Astrocyte (in vitro differentiated cells and primary cell): ENCODE measurements around the gene ABCG5. TPM values are rescaled to one million over a fixed set of nuclear protein-coding genes. Genes with fewer than 3 reads are reported as not detected.

Experiments
- DNase-seq: peaks from one replicate; pipeline ENCODE4 v3.0.0-alpha.2; 2010; ENCODE audit warnings: low read depth
- FAIRE-seq: peaks from 2 replicates; lab custom pipeline; 2011; peaks lifted over from hg19 to GRCh38; lab: Jason Lieb, UNC
- H2AFZ ChIP-seq: 2 replicates; pipeline ENCODE4 v1.6.0; 2012; ENCODE audit warnings: low read depth, low read length, inconsistent platforms
- H3K27ac ChIP-seq: 2 replicates; pipeline ENCODE4 v1.5.1; 2011; ENCODE audit warnings: low read depth, low read length, inconsistent platforms
- H3K27me3 ChIP-seq: 2 replicates; pipeline ENCODE4 v1.6.0; 2011; ENCODE audit warnings: low read length, inconsistent platforms; ENCODE audit not compliant: insufficient read depth
- H3K36me3 ChIP-seq: 2 replicates; pipeline ENCODE4 v1.5.1; 2011; ENCODE audit warnings: low read length, inconsistent platforms; ENCODE audit not compliant: insufficient read depth
- H3K4me1 ChIP-seq: 2 replicates; pipeline ENCODE4 v1.5.1; 2011; ENCODE audit warnings: low read length, inconsistent platforms; ENCODE audit not compliant: insufficient read depth
- H3K4me2 ChIP-seq: 2 replicates; pipeline ENCODE4 v1.6.0; 2012; ENCODE audit warnings: low read length, inconsistent platforms
- H3K4me3 ChIP-seq: 2 replicates; pipeline ENCODE4 v1.5.1; 2011; ENCODE audit warnings: low read depth, mild to moderate bottlenecking, low read length, inconsistent platforms; ENCODE audit not compliant: insufficient read depth
- H3K79me2 ChIP-seq: 2 replicates; pipeline ENCODE4 v1.6.0; 2012; ENCODE audit warnings: mild to moderate bottlenecking, low read length, inconsistent platforms; ENCODE audit not compliant: insufficient read depth
- H3K9ac ChIP-seq: 2 replicates; pipeline ENCODE4 v1.6.0; 2012; ENCODE audit warnings: mild to moderate bottlenecking, low read length, inconsistent platforms
- H3K9me3 ChIP-seq: 2 replicates; pipeline ENCODE4 v1.5.1; 2012; ENCODE audit warnings: low read depth, mild to moderate bottlenecking, low read length, inconsistent platforms; ENCODE audit not compliant: insufficient read depth
- H4K20me1 ChIP-seq: 2 replicates; pipeline ENCODE4 v1.6.0; 2012; ENCODE audit warnings: low read length, inconsistent platforms; ENCODE audit not compliant: insufficient read depth
- H3K27ac Mint-ChIP-seq: one replicate; pipeline ENCODE4 v1.8.0; 2021; ENCODE audit warnings: mild to moderate bottlenecking, mixed read lengths; ENCODE audit not compliant: unreplicated experiment
- H3K27me3 Mint-ChIP-seq: one replicate; pipeline ENCODE4 v1.8.0; 2021; ENCODE audit warnings: low read depth, mixed read lengths; ENCODE audit not compliant: unreplicated experiment
- H3K36me3 Mint-ChIP-seq: one replicate; pipeline ENCODE4 v1.8.0; 2021; ENCODE audit warnings: low read depth, mixed read lengths; ENCODE audit not compliant: unreplicated experiment
- H3K4me1 Mint-ChIP-seq: one replicate; pipeline ENCODE4 v1.8.0; 2021; ENCODE audit warnings: low read depth, mixed read lengths; ENCODE audit not compliant: unreplicated experiment
- H3K4me3 Mint-ChIP-seq: one replicate; pipeline ENCODE4 v1.8.0; 2021; ENCODE audit warnings: mild to moderate bottlenecking, moderate library complexity, mixed read lengths; ENCODE audit not compliant: unreplicated experiment
- H3K9me3 Mint-ChIP-seq: one replicate; pipeline ENCODE4 v1.8.0; 2021; ENCODE audit warnings: mild to moderate bottlenecking, mixed read lengths; ENCODE audit not compliant: unreplicated experiment
- CTCF ChIP-seq: IDR thresholded peaks from 2 replicates; pipeline ENCODE4 v1.5.1; 2011; ENCODE audit warnings: low read depth, mild to moderate bottlenecking, inconsistent platforms, low read length, moderate library complexity; ENCODE audit not compliant: insufficient read depth
- EZH2 ChIP-seq: IDR thresholded peaks from 2 replicates; pipeline ENCODE4 v1.6.1; 2012; ENCODE audit warnings: mild to moderate bottlenecking, low read length, inconsistent platforms; ENCODE audit not compliant: insufficient read depth
- total RNA-seq: library from RNA; stranded (reverse); gene quantifications from 2 replicates; pipeline ENCODE4 v1.2.1, GENCODE V29; 2021

Gene ABCG5
- total RNA-seq, 1 donor from 2014 or later: not detected

GRCh38 chr2:43855292-43855691 lies 16.7 kb upstream of the ABCG5 start:
- H3K4me3 Mint-ChIP-seq: no peak overlapping the region
- no peaks in the 10 kb centered on the region for H3K9me3 ChIP-seq
- peaks cover 6% of the 10 kb centered on the region for H3K36me3 Mint-ChIP-seq

GRCh38 chr2:43854671-43855070 lies 16.0 kb upstream of the ABCG5 start:
- peaks cover 71% of the 10 kb centered on the region for H3K27me3 Mint-ChIP-seq
- Histone ChIP-seq H3K4me3 (no peak overlapping the region), H3K79me2 (no peaks in the 10 kb centered on the region), H4K20me1 (no peaks in the 10 kb centered on the region), H2AFZ (no peak overlapping the region), H3K36me3 (no peaks in the 10 kb centered on the region), H3K9ac (no peak overlapping the region), H3K4me1 (no peaks in the 10 kb centered on the region), H3K4me2 (no peak overlapping the region), H3K27me3 (peaks cover 50% of the 10 kb centered on the region), H3K27ac (no peak overlapping the region), H3K9me3 (no peaks in the 10 kb centered on the region)
- H3K36me3 Mint-ChIP-seq: peaks cover 6% of the 10 kb centered on the region
- peaks cover 18% of the 10 kb centered on the region for H3K9me3 Mint-ChIP-seq
- DNase-seq (no peak), FAIRE-seq (no peak)
- no peak overlapping the region for H3K27ac Mint-ChIP-seq
- TF ChIP-seq EZH2 (no peak), CTCF (no peak)
- H3K4me1 Mint-ChIP-seq: no peaks in the 10 kb centered on the region
- no peak overlapping the region for H3K4me3 Mint-ChIP-seq

More at GRCh38 chr2:43855292-43855691, 16.7 kb upstream of the ABCG5 start:
- Histone ChIP-seq H3K4me3 (no peak overlapping the region), H3K79me2 (no peaks in the 10 kb centered on the region), H3K4me2 (no peak overlapping the region), H3K9ac (no peak overlapping the region), H3K36me3 (no peaks in the 10 kb centered on the region), H3K4me1 (no peaks in the 10 kb centered on the region), H3K27ac (no peak overlapping the region), H4K20me1 (no peaks in the 10 kb centered on the region), H2AFZ (no peak overlapping the region), H3K27me3 (peaks cover 54% of the 10 kb centered on the region)
- TF ChIP-seq EZH2 (no peak), CTCF (no peak)
- H3K4me1 Mint-ChIP-seq: no peaks in the 10 kb centered on the region
- DNase-seq: no peak
- peaks cover 18% of the 10 kb centered on the region for H3K9me3 Mint-ChIP-seq
- no peak overlapping the region for H3K27ac Mint-ChIP-seq
- FAIRE-seq: no peak
- peaks cover 77% of the 10 kb centered on the region for H3K27me3 Mint-ChIP-seq

GRCh38 chr2:43853141-43854081 lies 14.8 kb upstream of the ABCG5 start:
- H3K27ac Mint-ChIP-seq: no peak overlapping the region
- TF ChIP-seq EZH2 (no peak), CTCF (no peak)
- DNase-seq (no peak), FAIRE-seq (no peak)
- Histone ChIP-seq H3K27ac (no peak overlapping the region), H2AFZ (no peak overlapping the region), H3K4me1 (no peaks in the 10 kb centered on the region), H3K27me3 (peaks cover 37% of the 10 kb centered on the region), H3K4me3 (no peak overlapping the region), H4K20me1 (no peaks in the 10 kb centered on the region), H3K4me2 (no peak overlapping the region), H3K79me2 (no peaks in the 10 kb centered on the region), H3K9ac (no peak overlapping the region), H3K9me3 (no peaks in the 10 kb centered on the region), H3K36me3 (no peaks in the 10 kb centered on the region)
- no peak overlapping the region for H3K4me3 Mint-ChIP-seq
- H3K36me3 Mint-ChIP-seq: peaks cover 6% of the 10 kb centered on the region
- H3K4me1 Mint-ChIP-seq: no peaks in the 10 kb centered on the region
- peaks cover 15% of the 10 kb centered on the region for H3K9me3 Mint-ChIP-seq
- H3K27me3 Mint-ChIP-seq: peaks cover 58% of the 10 kb centered on the region
